Stimulated activated CD8-positive, alpha-beta memory T cell treated with anti-CD3 and anti-CD28 coated beads, Interleukin-7, amount 100 ng/mL, for 48 hours (primary cell): ENCODE measurements around the gene ABLIM2.
A peak's percentile ranks its signal among the peaks of the same experiment; 100 is the strongest.

Experiments used
- DNase-seq, 2 donors: peaks; one replicate each; pipeline ENCODE4 v3.0.0-alpha.2; 2020; ENCODE audit warnings: low read depth in 1 of 2; ENCODE audit errors: extremely low read depth in 1 of 2

The ABLIM2 gene

DNA sequence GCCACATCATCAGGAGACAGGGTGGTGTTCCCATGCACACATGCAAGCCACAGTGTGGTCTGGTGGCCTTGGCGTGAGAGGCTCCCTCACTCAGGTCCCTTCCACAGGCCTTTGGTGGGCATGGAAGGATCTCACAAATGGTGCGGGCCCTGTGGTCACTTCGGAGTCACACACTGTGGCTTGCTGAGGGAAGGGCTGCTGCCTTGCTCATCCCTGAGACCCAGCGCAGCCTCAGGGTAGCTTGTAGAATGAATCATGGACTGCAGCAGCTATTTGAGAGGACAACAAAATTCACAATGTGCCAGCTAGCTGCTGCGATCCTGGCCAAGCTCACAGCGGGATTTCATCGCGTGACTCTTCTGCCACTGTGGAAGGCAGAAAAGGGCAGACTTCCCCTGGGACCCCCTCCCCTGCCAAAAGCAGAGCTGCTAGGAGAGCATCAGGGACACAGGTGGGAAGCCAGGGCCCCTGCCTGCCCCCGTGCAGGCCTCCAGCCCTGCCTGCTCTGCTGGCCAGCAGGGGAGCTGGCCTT, 106.4 kb downstream of the ABLIM2 start:
- no peak for DNase-seq

DNA sequence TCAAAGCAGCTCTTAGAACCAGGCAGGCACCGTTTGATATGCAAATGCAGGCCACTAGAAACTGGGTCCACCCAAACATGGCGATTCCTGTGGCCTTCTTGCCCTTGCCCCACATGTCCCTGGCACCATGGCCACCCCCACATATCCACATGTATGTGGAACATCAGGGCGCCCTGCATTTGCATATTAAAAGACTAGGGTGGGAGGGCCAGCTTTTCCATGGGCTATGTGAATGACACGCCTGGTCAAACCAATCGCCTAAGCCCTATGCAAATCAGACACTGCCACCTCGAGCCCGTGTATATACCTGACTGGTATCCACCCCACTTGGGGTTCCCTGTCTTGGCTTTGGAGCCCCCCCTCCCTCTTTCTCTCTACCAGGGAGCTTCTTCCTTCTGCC, 107.0 kb downstream of the ABLIM2 start:
- DNase-seq: no peak

DNA sequence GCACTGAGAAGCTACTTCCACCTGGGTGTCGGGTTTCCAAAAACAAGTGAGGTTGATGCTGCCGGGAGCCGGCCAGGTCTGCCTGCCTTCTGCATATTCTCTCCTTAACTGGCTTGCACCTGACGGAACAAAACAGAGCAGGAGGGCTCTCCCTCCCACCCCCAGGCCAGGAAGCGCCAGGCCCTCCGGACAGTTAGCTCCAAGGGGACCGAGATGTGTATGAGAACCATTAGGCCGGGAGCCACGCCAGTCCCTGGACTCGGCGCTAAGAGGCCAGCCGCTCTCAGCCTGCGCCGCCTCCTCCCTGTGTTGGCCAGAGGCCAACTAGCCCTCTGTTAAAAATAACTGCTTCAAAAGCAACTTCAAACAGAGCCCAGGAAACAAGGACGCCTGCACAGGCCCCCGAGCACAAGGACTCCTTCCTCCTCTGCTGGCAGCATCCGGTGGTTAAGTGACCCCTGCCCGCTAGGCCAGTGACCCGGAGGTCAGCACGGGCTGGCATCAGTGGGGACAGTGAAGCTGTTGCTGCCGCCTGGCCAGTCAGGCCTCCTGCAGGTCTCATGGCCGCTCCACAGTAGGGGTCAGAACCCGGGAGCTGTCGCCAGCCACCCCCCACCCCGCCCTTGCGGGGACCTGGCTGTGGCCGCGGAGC, 107.9 kb downstream of the ABLIM2 start:
- no peak for DNase-seq

DNA sequence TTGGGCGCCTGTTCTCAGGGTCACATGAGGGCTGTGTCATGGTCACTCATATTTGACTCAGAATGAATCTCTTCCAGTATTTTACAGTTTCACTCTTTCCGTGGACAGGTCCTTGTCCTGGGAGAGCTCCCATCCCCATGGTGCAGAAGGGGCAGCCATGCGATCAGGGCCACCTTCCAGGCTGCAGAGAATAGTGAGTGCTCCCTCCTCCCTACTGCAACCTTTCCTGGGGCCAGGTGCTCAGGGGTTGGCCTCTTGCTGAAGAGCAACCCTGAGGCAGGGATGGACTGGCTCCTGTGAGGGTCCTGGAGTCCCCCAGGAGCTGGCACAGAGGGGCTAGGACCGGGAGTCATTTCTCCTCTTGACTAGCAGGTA, 108.4 kb downstream of the ABLIM2 start:
- DNase-seq: no peak

DNA sequence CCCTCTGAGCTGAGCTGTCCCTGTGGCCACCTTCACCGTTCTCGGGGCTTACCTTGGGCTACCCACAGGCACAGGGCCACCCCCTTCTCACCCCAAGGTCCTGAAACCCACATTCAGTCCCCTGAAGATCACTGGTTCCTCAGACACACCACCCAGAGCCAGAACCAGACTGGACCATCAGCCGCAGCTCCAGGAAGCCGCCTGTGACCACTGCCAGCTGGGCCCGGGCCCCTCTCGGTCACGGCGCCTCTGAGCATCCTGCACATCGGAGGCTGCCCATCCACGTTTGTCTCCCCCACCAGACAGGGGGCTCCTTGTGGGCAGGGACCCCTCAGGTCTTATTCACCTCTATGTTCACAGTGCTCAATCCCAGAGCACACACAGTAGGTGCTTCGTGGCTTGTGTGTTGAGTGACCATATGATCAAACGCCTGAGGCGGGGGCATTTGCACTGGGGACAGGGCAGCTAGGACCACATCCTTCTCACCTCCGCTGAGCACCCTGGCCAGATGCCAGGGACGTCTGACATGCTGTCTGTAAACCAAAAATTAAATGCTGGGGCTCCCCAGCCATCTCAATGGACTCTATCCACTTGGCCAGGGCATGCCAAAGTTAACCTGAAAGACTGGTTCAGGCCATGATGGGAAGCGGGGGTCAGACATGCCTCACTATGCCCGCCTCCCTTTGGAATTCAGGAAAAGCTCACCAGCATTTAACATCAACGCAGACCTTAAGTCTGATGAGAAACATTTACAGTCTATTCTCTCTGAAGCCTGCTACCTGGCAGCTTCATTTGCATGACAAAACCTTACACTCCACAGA, 109.5 kb downstream of the ABLIM2 start:
- DNase-seq: no peak

- DNase-seq: no peak
Measured at GRCh38 chr4:8047837-8048678, 110.6 kb downstream of the ABLIM2 start.

DNA sequence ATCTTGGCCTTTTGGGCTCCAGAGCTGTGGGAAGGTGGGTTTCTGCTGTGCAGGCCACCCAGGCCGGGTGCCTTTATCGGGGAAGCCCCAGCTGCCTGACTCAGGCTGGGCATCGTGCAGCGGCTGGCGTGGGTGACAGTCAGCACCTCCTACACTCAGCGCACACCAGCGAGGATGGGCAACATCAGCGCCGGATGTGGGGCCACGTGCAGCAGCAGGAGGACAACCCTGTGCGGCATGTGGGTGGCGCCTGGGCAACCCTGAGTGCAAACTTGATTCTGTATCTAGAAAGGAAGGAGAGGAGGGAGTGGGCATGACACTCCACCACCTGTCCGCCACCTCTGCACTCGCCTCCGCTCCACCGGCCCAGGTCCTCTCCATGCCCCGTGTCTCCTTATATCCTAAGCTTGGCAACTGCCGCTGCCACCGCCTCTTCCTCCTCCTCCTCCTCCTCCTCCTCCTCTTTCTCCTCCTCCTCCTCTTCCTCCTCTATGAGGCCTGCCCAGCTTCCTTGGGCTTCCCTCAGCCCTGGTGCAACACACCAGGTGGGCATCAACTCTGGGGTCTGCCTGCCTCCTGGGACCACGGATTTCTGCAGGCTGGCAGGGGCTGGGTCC, 111.6 kb downstream of the ABLIM2 start:
- DNase-seq: peak in 1 of 2 donors; percentile 6

DNA sequence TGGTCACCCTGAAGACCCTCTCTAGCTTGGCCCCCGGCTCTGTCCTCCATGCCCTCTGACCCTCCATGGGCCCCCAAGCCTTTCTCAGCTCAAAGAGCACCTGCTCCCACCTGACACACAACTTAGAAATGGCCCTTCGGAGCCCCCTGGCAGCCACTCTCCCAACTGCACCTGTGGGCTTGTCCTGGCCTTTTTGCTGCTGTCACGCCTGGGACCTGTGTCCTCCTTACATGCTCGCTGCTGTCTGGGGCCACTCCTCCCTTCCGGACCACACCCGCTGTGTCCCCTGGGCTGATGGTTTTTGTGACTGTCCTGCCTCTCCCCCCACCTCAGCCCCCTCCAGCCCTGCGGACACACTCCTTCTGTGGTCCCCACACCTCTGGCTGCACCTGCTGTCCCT, 112.7 kb downstream of the ABLIM2 start:
- DNase-seq: no peak

- DNase-seq: no peak
Measured at GRCh38 chr4:8044699-8045098, 113.9 kb downstream of the ABLIM2 start.

DNA sequence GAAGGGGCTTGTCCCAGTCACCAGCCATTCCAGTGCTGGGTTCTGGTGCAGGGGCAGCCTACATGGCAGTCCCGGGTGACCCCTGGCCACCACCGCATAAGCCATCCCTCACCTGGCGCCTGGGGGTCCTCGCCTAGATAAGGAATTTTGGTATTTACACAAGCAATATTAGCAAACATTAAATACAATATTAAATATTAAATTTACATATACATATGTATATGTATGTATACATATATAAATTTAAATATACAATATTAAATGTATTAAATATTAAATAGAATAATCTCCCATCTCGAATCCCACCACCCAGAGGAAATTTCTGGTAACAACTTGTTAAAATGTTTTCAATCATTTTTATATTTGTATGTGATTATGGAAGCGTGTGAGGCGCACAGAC, 114.4 kb downstream of the ABLIM2 start:
- DNase-seq: no peak

DNA sequence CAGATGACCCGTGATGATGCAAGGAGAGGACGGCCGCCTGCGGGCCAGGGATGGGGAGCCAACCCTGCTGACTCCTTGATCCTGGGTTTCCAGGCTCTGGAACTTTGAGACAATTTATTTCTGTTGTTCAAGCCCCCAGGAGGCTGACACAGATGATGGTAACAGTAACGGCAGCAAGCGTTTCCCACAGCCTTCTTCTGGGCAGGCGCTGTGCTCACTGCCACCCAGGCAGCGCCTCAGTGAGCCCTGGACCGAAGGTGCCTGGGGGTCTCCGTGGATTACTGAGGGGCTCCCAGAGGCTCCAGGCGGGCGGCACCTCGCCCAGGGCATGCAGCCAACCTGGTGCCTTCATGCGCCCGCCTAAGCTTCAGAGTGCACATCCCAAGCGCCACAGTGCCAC, 115.0 kb downstream of the ABLIM2 start:
- DNase-seq: no peak

DNA sequence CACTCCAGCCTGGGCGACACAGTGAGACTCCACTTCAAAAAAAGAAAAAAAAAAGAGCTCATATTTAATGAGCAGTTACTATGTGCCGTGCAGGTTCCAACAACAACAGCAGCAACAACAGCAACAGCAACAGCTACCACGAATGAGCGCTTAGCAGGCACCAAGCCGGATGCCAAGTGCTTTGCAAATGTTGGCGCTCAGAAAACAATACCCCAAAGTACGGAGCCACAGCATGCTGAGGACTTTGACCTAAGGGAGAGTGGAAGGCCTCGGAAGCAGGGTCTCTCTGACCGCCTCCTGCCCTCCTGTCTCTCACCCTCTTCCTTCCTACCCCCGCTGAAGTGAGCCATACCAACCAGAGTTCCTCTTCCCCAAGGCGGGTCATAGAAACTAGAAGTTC, 116.7 kb downstream of the ABLIM2 start:
- no peak for DNase-seq

GRCh38 chr4:8041172-8041571, 117.4 kb downstream of the ABLIM2 start:
- no peak for DNase-seq

- no peak for DNase-seq
Measured at GRCh38 chr4:8040607-8041006, 118.0 kb downstream of the ABLIM2 start.

DNA sequence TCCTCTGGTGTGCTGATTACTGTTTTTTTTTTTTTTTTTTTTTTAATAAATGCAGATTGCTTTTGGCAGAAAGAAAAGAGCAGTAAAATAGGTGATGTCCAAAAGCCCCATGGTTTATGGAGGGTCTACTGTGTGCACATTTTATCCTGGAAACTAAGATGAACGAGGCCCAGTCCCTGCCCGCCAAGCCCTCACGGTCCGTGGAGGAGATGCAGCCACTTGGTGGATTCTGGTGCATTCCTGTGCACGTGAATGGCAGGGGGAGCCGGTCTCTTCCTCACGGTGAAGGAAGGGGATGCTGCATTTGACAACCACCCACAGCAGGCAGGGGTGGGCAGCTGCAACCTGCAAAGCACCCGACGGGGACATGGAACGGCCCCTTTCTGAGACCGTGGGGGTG, 118.8 kb downstream of the ABLIM2 start:
- DNase-seq: no peak

DNA sequence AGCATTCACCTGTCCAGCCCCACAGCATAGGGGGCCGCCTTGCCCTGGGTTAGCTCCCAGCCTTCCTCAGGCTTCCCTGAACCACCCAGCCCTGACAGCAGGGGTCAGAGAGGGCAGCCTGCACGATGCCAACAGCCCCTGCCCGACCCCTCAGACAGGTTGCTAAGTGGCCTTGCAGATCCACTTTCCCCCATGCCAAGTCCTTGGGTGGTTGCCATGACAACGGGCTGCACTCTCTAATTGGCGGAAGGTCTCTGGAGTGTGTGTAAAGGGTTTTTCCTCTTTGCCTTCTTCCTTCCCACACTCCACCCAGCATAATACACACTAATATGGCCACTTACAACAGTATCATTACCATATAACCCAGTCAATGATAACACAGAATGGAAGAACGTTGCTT, 119.3 kb downstream of the ABLIM2 start:
- no peak for DNase-seq

DNA sequence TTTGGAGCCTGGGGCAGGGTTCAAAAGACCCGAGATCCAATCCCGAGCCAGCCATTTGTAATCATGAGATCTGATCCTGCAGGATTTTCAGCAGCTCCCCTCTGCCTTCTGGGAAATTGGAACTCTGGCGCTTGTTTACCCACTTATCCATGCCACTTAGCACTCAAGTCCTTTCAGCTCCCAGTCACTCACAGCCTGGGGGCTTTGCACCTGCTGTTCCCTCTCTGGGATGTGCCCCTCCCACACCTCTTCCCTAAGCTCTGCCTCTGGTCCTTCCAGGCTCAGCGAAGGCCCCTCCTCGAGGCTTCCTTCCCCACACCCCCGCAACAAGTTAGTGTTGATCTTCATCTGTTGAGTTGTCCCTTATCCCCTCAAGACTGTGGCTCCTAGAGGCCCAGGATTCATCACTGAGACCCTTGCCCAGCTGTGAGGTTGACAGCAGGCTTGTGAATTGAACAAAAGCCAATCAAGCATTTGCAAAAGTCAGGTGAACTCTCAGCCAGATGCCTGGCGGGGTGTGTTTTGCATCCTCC, 119.8 kb downstream of the ABLIM2 start:
- DNase-seq: no peak

DNA sequence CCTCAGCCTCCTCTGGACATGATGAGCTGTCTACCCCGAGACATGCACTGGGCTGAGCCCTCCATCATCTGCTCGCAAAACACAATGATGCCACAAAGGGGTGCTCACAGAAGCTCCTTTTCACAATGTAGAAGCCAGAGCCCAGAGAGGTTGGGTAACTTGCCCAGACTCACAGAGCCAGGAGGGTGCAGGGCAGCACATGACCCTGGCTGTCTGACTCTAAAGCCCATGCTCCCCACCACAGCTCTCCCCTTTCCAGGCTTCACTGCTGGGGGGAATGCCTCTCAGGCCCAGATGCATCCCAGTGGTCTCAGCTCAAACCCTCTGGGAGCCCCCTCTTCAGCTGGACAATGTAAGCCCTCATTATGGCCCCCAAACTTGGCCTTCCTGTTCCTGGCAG, 120.5 kb downstream of the ABLIM2 start:
- no peak for DNase-seq

DNA sequence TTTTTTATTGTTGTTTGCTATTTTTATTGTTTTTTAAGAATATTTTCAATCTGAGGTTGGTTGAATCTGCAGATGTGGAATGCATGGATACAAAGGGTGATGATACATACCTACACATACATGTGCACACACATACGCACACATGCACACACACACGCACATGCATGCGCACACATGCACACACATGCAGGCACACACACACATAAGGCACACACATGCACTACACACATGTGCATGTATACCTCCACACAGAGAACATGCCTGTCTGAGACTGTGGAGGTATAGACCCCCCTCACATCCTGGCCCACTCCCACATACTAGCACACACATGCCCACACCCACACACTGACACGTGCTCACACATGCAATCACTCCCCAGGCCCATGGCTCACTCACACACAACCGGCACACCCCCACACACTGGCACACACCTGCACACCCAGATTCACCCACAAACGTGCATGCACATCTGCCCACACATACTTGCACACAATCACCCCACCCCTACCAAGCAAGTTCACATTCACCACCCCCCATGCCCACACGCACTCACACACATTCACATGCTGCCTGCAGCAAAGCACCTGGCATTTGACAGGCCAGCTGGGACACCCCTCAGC, 121.4 kb downstream of the ABLIM2 start:
- DNase-seq: no peak

DNA sequence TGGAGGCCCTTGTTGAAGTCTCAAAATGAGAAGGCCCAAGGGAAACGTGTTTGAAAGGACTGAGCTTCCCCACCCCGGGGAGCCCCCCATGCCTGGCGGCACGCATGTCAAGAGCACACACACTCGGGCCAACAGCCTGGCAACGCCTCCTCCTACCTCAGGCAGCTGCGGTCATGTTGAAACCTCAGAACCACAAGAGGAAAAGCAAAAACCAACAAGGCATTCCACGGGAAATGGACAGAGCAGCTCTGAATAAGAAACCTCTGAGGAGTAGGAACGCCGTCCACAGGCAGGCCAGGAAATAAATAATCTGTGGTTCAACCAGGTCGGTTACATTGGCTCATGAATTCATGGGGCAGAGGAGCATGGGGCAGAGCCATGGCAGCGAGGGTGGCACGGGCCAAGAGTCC, 123.2 kb downstream of the ABLIM2 start:
- no peak for DNase-seq
